NT2/D1 (cell line): Measurements from ENCODE around the gene NRXN3.

ENCODE experiments used
- DNase-seq: peaks from one replicate; pipeline ENCODE4 v3.0.0-alpha.2; 2011; ENCODE audit warnings: low read depth, low spot score
- H3K27me3 ChIP-seq: 2 replicates; pipeline ENCODE4 v1.6.0; 2011; ENCODE audit warnings: mild to moderate bottlenecking; ENCODE audit not compliant: insufficient read length, insufficient read depth
- H3K36me3 ChIP-seq: 2 replicates; pipeline ENCODE4 v1.6.1; 2011; ENCODE audit warnings: mild to moderate bottlenecking, low read length, mixed read lengths; ENCODE audit not compliant: insufficient read depth, insufficient read length
- H3K4me1 ChIP-seq: 2 replicates; pipeline ENCODE4 v1.5.1; 2011; ENCODE audit not compliant: insufficient read depth, insufficient read length
- H3K4me3 ChIP-seq: 2 replicates; pipeline ENCODE4 v1.5.1; 2011; ENCODE audit warnings: low read depth; ENCODE audit not compliant: insufficient read length
- H3K9ac ChIP-seq: 2 replicates; pipeline ENCODE4 v1.6.0; 2011; ENCODE audit warnings: low read depth; ENCODE audit not compliant: insufficient read length
- H3K9me3 ChIP-seq: 2 replicates; pipeline ENCODE4 v1.5.1; 2011; ENCODE audit warnings: mild to moderate bottlenecking, low read length; ENCODE audit not compliant: insufficient read depth
- SUZ12 ChIP-seq: IDR thresholded peaks from 2 replicates; pipeline ENCODE4 v1.6.1; 2011; ENCODE audit not compliant: insufficient read length, insufficient read depth; ENCODE audit errors: extremely low read depth
- YY1 ChIP-seq: IDR thresholded peaks from 2 replicates; pipeline ENCODE4 v1.6.1; 2011; ENCODE audit not compliant: insufficient read length, insufficient read depth
- ZNF274 ChIP-seq: IDR thresholded peaks from 2 replicates; pipeline ENCODE4 v1.6.1; 2011; ENCODE audit warnings: mild to moderate bottlenecking, low read depth, low read length

Gene NRXN3

DNA sequence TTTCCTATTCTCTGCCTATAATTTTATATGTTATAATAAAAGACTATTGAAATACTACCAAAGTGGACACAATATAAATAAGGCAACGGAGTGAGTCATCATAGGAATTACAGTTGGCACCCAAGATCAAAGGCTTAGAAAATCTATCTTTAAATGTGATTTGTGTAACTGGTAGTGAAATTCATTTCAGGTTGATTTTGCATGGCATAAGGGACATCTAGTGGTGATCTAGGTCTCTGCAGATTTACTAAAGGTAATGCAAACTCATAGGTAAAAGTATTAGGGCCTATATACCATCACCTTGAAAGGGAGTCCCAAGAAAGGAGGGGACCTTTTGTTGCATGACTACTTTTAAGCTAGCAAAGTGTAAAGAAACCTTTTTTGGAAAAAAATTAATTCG is 527.2 kb downstream of the NRXN3 start:
- no peak for DNase-seq

DNA sequence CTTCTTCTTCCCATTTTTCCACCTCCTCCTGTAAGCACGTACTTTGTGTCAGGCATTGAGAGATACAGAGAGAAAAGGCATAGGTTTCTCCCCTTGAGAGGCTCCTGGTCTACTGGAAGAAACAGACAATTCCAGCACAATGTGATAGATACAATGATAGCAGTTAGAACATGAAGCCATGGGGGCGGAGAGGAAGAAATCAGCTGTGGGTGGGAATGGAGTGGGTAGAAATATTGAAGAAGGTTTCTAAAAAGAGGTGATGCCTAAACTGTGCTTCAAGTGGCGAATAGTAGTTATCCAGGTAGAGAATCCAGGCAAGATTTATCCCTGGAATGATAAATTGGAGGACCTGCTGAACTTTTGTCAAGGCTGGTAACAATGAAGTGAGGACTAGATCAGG is 528.8 kb downstream of the NRXN3 start:
- DNase-seq = no peak
- no peak for TF ChIP-seq YY1
- no peak overlapping the region for H3K4me3 ChIP-seq
- no peaks in the 10 kb centered on the region for H3K4me1 ChIP-seq
- H3K9ac ChIP-seq = no peak overlapping the region
- no peaks in the 10 kb centered on the region for H3K9me3 ChIP-seq
- no peaks in the 10 kb centered on the region for H3K27me3 ChIP-seq
- H3K36me3 ChIP-seq = no peaks in the 10 kb centered on the region

More for the DNA sequence above, 527.2 kb downstream of the NRXN3 start:
- no peak overlapping the region for H3K9ac ChIP-seq
- H3K4me3 ChIP-seq = no peak overlapping the region
- H3K36me3 ChIP-seq = no peaks in the 10 kb centered on the region
- H3K27me3 ChIP-seq = no peaks in the 10 kb centered on the region
- no peaks in the 10 kb centered on the region for H3K4me1 ChIP-seq
- no peaks in the 10 kb centered on the region for H3K9me3 ChIP-seq
- TF ChIP-seq SUZ12 = no peak
- no peak for TF ChIP-seq YY1
- TF ChIP-seq ZNF274 = no peak

DNA sequence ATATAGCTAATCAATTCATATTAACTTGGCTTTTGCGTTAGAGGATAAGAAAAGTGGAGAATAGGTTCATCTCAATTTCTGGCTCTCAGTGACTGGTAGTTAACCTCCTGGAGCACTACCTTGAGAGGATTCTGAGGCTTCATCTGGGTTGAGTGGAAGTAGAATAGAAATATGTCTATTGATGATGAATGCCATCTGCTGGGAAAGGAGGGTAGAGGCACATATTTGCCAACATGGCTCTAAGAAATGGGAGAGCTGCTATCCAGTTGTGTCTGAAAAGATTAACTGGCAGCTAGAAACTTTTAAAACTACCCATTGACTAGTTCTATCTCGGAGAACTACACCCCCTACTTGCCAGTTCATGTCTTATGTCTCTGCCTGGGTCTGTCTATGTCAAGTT is 530.1 kb downstream of the NRXN3 start:
- no peak overlapping the region for H3K9ac ChIP-seq
- H3K36me3 ChIP-seq = no peaks in the 10 kb centered on the region
- no peaks in the 10 kb centered on the region for H3K9me3 ChIP-seq
- TF ChIP-seq YY1 = no peak
- TF ChIP-seq SUZ12 = no peak
- no peak for TF ChIP-seq ZNF274
- no peak overlapping the region for H3K4me3 ChIP-seq
- no peaks in the 10 kb centered on the region for H3K27me3 ChIP-seq
- DNase-seq = no peak
- H3K4me1 ChIP-seq = no peaks in the 10 kb centered on the region

DNA sequence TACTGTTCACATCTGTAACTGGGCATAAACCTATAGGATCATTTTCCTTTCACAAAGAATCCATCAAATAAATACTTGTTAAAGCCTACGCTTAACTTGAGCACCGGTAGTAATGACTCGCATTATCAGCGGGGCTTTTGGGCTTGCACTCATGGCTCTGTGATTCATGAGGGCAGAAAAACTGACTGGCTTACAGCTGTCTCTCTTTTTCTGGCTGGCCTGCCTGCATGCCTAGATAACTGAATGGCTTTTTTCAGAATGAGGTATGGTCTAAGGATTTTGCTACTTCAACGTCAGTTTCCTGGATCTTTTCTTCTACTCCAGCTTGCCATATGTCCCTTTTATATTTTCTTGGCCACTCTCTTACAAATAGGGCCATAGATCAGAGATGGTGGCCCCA is 531.1 kb downstream of the NRXN3 start:
- Histone ChIP-seq H3K9me3 (no peaks in the 10 kb centered on the region), H3K4me1 (no peaks in the 10 kb centered on the region), H3K9ac (no peak overlapping the region), H3K4me3 (no peak overlapping the region), H3K27me3 (no peaks in the 10 kb centered on the region), H3K36me3 (no peaks in the 10 kb centered on the region)
- DNase-seq = no peak
- TF ChIP-seq YY1 (no peak), ZNF274 (no peak), SUZ12 (no peak)

DNA sequence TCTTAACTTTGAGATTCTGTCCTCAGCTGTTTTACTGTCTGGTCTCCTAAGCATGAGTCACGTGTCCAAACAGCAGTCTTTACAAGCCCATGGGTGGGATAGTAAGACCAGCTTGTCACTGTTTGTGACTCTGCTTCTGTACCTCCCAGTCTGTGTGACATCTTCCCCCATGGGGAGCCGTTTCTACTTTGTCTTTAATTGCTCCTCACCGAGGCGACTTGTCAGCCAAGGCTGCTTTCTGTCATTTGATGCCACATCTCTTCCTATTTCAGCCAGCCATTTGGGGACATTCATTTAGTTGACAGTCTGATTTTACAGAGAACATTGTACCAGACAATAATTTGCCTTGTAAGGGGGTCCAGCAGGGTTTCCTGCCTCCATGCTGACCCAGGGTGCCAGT is 534.8 kb downstream of the NRXN3 start:
- Histone ChIP-seq H3K9me3 (no peaks in the 10 kb centered on the region), H3K27me3 (no peaks in the 10 kb centered on the region), H3K36me3 (no peaks in the 10 kb centered on the region), H3K4me1 (no peaks in the 10 kb centered on the region), H3K9ac (no peak overlapping the region), H3K4me3 (no peak overlapping the region)
- no peak for TF ChIP-seq YY1
- DNase-seq = no peak

DNA sequence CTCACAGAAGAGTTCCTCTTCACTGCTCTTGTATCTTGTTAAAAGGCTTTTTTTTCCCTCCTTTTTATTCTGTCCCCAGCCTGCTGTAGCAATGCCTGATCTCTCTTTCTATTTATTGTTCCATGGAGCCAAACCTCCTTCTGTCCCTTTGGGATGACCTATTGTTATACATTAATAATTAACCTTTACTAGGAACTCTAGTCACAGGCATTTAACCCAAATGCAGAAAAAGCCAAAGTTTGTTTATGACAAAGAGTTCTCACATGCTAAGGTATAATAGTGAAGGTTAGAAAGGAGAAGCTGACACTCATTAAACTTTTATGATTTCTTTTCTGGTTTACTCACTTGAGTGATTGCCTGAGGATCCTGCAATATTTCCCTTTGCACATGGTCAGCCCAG is 535.8 kb downstream of the NRXN3 start:
- H3K4me3 ChIP-seq = no peak overlapping the region
- no peaks in the 10 kb centered on the region for H3K27me3 ChIP-seq
- no peaks in the 10 kb centered on the region for H3K4me1 ChIP-seq
- no peak overlapping the region for H3K9ac ChIP-seq
- no peak for DNase-seq
- TF ChIP-seq YY1 (no peak), ZNF274 (no peak), SUZ12 (no peak)
- no peaks in the 10 kb centered on the region for H3K9me3 ChIP-seq
- H3K36me3 ChIP-seq = no peaks in the 10 kb centered on the region

DNA sequence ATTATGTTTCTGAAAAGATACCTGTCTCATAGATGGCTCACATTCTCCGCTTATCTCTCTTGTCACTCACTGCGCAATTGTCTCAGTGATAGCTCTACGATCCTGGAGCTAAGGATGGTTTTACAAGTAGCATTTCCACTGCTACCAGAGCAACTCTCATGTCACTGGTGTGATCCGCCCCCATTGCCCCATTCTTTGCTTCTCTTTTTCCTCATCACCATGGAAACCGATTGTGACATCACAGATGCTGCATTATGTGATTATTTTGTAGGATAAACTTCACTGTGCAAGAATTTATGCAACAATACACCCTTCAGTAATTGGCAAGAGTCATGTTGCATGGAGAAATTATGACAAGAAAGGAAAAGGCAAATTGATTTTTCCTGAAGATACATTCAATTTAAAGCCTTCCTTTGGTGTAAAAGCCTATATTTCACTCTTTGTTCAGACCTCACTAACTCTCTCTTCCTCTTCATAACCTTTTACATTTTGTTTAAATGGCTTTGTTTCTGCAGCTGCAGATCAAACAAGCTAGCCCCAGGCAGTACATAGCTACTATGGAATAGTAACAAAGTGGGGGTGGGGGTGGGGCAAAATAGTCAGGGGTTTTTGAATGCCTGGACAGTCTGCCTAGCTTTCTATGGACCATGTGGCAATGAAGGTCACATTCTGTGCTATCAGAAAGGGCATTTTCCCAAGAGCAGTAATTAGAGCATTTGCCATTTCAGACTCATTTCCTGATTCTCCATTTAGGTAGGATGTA is 539.8 kb downstream of the NRXN3 start:
- no peak for TF ChIP-seq ZNF274
- no peak for TF ChIP-seq YY1
- TF ChIP-seq SUZ12 = no peak

More for the DNA sequence above, 539.8 kb downstream of the NRXN3 start:
- Histone ChIP-seq H3K9me3 (no peaks in the 10 kb centered on the region), H3K4me3 (no peak overlapping the region), H3K27me3 (no peaks in the 10 kb centered on the region), H3K4me1 (no peaks in the 10 kb centered on the region), H3K9ac (no peak overlapping the region), H3K36me3 (no peaks in the 10 kb centered on the region)
- DNase-seq = no peak
